Right ventricle myocardium inferior (tissue), 1 donor: ENCODE measurements around the gene KRTCAP2. TPM values are rescaled to one million over a fixed set of nuclear protein-coding genes. Genes with fewer than 3 reads are reported as not detected.
"Not testable (repeated sequence)": the region's sequence is repeated elsewhere in the genome, so short reads cannot be mapped to it uniquely, and the experiment has no call there.

Experiments used
- ATAC-seq: fragments of 200-7000 bp; cut with Tn5 transposase; one replicate; pipeline ENCODE4 v1.9.1; 2020; ENCODE audit warnings: mild to moderate bottlenecking, moderate library complexity
- DNase-seq: peaks from one replicate; pipeline ENCODE4 v3.0.0; 2021; ENCODE audit errors: missing footprints
- intact Hi-C: fragments of 100-400 bp; cut with DNase I; formaldehyde crosslinking; loops from one replicate; pipeline ENCODE4 v1.11.0; 2022
- total RNA-seq: library from RNA; stranded (reverse); fragmentation: NEBNext Ultra II Directional; extraction: Animal tissue kit (Norgen Biotek cat#: 25700); gene quantifications from one replicate; pipeline ENCODE4 v1.2.1, GENCODE V29; 2021
- donor health status: DM: no; HTN: yes; CAD: no; lungs with severe emphysema.

The KRTCAP2 gene
- total RNA-seq, 1 donor from 2014 or later: 118 TPM

DNA sequence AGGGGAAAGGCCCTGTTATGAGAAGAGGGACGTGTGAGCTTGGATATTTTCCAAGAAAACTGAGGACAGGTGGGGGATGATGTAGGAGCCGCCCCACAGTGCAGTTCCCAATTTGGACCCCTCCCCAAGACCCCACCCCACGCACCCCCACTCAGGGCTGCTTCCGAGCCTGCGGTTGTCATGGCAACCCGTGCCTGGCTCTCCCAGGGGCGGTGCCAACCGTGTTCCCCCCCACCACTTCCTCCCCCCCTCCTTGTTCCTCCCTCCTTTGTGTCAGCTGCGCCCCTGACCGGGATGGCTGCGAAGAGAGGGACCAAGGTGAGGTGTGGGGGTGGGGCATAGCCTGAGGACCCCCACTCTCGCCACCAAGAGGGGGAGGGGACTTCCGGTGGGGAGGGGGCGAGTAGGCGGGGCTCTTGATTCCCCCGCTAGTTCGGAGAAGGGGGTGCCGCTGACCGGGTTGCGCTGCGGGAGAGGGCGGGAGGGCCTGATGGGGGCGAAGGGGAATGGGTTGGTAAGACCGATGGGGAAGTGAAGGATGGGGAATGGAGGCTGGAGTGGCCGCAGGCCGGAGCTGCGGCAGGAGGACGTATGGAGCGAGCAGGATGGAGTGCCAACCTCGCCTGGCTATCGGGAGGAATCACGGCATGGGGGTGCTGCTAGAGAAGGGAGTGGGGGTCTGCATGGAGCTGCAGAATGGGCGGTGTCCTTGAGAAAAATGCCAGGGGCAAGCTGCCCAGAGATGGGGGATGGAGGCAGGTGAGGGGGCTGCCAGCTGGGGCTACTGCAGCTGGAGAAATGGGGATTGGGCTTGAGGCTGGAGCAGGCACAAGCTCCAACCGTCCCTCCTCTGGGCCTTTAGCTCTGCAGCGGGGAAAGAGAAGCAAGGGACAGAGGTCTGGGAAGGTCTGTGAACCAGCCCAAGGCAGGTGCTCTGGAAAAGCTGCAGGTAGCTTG lies 1.5 kb upstream of the KRTCAP2 start:
- DNase-seq (no peak), ATAC-seq (no peak)
- intact Hi-C loops: no loop called here

- DNase-seq (no peak), ATAC-seq (no peak)
- intact Hi-C loops: no loop called here
Observed at GRCh38 chr1:155173478-155174323, 597 bp upstream of the KRTCAP2 start, which contains the start of gene TRIM46. TRIM46 (plus strand) TSS chr1:155173849; CDS start chr1:155173967, 118 bp downstream.

GRCh38 chr1:155171836-155172731 lies 1.0 kb downstream of the KRTCAP2 start:
- DNase-seq (no peak), ATAC-seq (no peak)
- intact Hi-C loops: no loop called here

DNA sequence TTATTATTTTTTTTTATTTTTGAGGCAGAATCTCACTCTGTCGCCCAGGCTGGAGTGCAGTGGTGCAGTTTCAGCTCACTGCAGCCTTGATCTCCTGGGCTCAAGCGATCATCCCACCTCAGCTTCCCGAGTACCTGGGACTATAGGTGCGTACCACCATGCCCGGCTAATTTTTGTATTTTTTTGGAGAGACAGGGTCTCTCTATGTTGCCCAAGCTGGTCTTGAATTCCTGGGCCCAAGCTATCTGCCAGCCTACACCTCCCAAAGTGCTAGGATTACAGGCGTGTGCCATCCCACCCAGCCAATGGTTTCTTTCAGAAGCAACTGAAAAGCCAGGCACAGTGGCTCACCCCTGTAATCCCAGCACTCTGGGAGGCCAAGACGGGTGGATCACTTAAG lies 2.3 kb downstream of the KRTCAP2 start:
- intact Hi-C loops: no loop called here
- ATAC-seq (no peak), DNase-seq (no peak)

GRCh38 chr1:155170101-155170785 lies 2.9 kb downstream of the KRTCAP2 start:
- intact Hi-C loops: no loop called here
- DNase-seq (no peak), ATAC-seq (no peak)

DNA sequence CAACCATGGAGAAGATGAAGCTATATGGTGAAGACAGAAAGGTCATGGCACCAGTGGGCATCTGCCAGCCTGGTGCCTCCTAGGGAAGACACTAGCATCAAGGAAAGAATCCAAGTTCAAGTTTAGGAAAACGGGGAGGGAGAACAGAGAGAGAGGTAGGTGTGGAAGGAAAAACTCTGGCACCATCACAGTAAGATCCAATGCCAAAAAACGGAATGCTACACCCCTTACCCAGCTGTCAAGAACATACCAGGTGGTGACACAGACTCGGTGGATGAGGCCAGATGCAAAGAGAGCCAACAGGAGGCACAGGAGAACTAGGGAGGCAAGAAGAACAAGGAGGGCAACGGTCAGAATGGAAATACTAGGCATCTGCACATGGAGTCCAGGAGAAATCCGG lies 3.6 kb downstream of the KRTCAP2 start:
- intact Hi-C loops: no loop called here
- DNase-seq: no peak
- no peak for ATAC-seq

GRCh38 chr1:155168456-155169210 lies 4.5 kb downstream of the KRTCAP2 start:
- ATAC-seq: no peak
- DNase-seq: no peak
- intact Hi-C loops: loop anchor here (1.0 kb wide), 1 partner anchor 77 kb away; no protein-coding TSS in a partner anchor

DNA sequence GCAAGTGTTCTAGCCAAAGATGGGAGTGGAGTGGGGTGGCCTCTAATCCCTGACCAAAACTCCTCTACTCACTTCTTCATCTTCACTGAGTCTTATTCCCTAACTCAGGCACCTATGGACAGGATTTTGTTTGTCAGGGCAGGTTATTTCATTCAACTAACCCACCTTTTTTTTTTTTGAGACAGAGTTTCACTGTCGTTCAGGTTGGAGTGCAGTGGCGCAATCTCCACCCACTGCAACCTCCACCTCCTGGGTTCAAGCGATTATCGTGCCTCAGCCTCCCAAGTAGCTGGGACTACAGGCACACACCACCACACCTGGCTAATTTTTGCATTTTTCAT lies 5.0 kb downstream of the KRTCAP2 start:
- not testable (repeated sequence) for ATAC-seq, DNase-seq
- intact Hi-C loops: loop anchor here (1.0 kb wide), 1 partner anchor 77 kb away; no protein-coding TSS in a partner anchor

DNA sequence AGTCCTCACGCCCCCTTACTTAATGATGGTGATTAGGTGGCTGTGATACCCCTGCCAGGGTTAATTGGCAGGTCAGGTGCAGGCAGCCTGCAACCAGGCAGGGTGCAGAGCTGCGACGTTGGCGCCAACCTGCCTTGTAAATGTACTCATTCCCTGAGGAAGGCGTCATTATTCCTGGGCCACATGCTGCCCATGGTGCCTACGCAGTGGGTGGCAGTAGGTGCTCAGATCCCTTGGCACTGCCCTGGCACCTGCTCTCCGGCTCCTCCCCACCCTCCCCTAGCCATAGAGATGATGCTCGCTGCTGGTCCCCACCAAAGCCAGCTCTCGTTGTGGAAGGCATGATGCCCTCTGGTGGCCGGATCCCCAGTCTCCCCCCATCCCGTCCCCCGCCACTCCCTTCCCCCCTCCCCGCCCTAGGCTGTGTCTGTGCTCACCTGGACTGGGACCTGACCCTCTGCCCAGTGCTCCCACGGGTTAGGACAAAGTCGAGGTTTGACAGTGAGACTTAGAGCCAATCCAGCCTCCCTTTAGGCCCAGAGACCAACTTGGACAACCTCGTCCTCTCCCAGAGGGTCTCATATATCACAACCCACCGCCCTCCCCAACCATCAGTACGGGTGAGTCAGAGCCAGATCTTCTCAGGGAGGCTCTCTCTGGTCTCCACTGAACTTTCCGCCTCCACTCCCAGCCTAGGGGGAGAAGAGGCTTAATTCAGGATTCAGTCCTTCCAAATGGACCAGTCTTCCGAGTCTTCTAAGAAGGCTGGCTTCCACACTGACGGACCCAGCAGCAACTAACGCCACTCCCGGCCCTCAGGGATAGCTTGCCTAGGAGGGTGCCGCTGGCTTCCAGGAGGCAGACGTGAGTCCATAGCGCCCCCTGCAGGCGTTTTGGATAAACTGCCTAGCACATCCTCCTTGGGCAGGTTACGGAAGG lies 5.7 kb downstream of the KRTCAP2 start:
- DNase-seq (peak; percentile 93), ATAC-seq (peak; percentile 82)
- intact Hi-C loops: loop anchor here (1.0 to 2.0 kb wide), 3 partner anchors 31 to 76 kb away; no protein-coding TSS in a partner anchor

- intact Hi-C loops: loop anchor here (2.0 kb wide), 2 partner anchors 30 to 38 kb away; no protein-coding TSS in a partner anchor
- DNase-seq (peak; percentile 79), ATAC-seq (peak; percentile 68)
Observed at GRCh38 chr1:155166471-155167165, 6.5 kb downstream of the KRTCAP2 start.

DNA sequence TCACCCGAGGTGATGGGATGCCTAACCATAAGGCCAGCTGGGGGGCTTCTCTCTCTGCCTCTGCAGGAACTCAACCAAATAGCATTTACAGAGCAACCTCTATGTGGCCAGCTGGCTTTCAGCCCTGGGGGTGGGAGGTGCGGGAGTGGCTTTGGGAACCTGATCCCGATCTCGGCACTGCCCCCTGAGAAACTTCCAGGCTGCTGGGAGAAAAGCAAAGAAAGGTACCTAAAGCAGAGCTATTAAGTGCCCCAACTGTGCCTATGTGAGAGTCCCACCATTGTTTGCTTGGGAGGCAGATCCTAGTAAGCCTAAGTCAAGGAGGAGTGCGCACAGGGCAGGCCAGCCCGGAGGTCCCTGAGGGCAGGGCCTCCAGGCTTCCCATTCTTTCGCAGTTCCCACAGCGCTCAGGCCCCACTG lies 7.0 kb downstream of the KRTCAP2 start:
- ATAC-seq (no peak), DNase-seq (no peak)
- intact Hi-C loops: loop anchor here (2.0 kb wide), 2 partner anchors 29 to 37 kb away; no protein-coding TSS in a partner anchor

- intact Hi-C loops, ATAC-seq, DNase-seq: not testable (repeated sequence)
Observed at GRCh38 chr1:155164625-155165024, 8.5 kb downstream of the KRTCAP2 start.

DNA sequence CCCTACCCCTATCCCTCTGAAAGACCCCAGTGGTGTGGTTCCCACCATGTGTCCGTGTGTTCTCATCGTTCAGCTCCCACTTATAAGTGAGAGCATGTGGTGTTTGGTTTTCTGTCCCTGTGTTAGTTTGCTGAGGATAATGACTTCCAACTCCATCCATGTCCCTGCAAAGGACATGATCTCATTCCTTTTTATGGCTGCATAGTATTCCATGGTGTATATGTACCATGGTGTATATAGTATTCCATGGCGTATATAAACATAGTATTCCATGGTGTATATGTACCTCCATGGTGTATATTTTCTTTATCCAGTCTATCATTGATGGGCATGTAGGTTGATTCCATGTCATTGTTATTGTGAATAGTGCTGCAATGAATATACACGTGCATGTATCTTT lies 9.3 kb downstream of the KRTCAP2 start:
- ATAC-seq, DNase-seq, intact Hi-C loops: not testable (repeated sequence)

GRCh38 chr1:155162631-155163030 lies 10.5 kb downstream of the KRTCAP2 start:
- intact Hi-C loops, ATAC-seq, DNase-seq: not testable (repeated sequence)

DNA sequence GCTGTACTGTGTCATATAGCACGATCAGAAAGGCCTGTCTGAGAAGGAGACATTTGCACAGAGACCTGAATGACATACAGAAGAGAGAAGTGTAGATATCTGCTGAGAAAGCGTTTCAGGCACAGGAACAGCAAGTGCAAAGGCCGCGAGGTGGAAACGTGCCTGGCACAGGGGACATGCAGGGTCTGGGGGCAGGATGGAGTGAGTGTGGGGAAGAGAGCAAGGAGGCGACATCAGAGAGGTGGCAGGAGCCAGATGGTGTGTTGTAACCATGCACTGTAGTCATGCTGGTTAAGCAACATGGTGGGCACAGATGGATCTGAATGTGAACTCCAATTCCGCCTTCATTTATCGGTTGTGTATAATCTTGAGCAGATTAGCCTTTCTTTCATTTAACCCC lies 13.0 kb downstream of the KRTCAP2 start:
- DNase-seq (no peak), ATAC-seq (no peak)
- intact Hi-C loops: no loop called here
